ENCODE measurements around the gene DENND4A.

The DENND4A gene

DNA sequence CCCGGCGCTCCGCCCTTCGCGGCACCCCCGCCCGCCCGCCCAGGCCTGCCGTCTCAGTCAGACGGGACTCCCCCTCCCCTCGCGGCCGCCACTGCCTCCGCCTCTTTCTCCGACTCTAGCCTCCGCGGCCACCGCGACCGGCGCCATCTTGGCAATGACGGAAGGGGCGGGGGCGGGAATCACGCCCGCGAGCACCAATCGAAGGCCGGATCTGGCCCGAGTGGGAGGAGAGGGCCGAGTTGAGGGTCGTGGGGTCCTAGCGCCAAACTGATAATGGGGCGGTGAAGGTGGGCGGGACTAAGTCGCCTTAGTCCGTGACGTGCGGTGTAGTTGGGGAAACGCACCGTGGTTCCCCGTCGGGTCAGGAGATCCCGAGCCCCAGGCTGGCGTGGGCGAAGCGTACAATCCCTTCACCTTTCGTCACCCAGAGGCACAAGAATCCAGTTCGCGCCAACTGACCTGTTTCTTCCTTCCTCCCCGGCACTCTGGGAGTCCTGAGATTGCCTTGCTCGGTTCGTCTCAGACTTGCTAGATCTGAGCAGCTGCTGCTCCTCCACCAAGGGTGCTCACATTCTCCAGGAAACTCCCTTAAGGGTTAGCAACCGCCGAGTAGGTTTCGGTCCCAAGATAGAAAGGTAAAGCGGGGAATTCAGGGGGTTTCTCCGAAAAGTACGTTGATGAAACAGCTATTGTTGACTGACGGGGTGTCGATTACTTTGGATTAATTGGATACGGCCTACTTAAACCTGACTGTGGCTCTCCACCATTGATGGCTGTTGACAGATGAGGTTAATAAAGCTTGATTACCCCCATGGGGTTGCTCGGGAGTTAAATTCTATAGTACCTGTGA lies at the start of gene DENND4A:
TSS of gene DENND4A (minus strand) at position 156 of the 850 bp plus-strand sequence. CDS start 35,843 bp downstream, outside the sequence.
- peak; percentile 98 for DNase-seq (ENCODE audit: low read depth)

DNA sequence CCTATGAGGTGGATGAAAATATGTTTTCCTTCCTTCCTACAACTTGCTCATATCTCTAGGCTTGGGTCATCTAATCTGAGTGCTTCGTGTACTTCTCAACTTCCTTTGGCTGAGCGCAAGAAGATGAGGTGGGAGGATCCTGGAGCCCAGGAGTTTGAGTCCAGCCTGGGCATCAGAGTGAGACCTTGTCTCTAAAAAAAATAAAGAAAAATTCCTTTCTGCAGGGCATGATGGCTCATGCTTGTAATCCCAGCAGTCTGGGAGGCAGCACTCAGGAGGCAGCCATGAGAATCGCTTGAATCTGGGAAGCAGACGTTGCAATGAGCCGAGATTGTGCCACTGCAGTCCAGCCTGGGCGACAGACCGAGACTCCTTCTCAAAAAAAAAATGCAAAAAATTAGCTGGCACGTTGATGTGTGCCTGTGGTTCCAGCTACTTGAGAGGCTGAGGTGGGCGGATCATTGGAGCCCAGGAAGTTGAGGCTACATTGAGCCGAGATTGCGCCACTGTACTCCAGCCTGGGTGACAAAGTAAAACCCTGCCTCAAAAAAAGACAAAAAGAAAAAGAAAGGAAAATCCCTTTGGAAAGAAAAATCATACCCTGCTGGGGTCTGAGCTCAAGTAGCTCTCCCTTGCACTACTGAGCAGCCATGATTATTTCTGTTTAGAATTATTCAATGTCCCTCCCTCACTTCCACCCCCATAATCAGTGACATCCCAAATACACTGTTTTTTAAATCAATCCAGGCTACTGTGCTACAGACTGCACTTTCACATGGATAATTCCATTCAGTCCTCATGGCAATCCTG lies 49.2 kb upstream of the DENND4A start:
- DNase-seq (ENCODE audit: low read depth), result no peak

DNA sequence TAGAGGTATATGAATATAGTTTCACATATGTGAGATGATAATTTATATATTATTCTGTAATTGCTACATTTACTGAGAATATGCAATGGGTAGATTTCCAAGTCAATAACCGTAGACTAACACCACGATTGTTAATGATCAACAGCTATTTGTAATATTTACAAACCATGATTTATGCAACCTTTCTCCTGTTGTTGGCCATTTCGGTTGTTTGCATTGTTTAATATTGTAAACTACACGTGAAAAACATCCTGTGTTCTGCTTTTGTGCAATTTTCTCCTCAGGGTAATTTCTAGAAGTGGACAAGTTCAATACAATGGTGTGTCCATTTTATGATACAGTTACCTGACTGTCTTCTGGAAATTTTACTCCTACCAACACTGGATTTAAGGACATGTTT lies 47.9 kb upstream of the DENND4A start:
- DNase-seq (ENCODE audit: low read depth), result no peak

DNA sequence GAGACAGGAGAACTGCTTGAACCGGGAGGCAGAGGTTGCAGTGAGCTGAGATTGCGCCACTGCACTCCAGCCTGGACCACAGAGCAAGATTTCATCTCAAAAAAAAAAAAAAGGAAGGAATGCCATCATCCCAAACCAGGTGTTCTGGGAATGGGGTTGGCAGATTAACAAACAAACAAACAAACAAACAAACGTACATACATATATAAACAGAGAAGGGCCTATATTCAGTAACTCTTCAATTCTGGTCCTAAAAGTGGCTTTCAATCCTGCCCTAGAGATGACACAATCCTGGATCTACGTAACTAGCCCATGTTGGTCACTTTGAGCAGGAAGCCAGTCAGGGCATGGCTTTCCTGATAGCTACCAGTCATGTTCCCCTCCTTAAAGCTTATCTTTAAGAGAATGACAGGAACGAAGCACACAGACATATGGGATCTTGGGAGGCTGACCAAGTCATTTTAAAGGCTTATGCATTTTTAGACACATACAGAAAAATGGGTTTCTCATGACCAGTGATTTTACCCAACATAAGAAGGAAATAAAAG lies 47.3 kb upstream of the DENND4A start:
- DNase-seq (ENCODE audit: low read depth), result no peak

DNA sequence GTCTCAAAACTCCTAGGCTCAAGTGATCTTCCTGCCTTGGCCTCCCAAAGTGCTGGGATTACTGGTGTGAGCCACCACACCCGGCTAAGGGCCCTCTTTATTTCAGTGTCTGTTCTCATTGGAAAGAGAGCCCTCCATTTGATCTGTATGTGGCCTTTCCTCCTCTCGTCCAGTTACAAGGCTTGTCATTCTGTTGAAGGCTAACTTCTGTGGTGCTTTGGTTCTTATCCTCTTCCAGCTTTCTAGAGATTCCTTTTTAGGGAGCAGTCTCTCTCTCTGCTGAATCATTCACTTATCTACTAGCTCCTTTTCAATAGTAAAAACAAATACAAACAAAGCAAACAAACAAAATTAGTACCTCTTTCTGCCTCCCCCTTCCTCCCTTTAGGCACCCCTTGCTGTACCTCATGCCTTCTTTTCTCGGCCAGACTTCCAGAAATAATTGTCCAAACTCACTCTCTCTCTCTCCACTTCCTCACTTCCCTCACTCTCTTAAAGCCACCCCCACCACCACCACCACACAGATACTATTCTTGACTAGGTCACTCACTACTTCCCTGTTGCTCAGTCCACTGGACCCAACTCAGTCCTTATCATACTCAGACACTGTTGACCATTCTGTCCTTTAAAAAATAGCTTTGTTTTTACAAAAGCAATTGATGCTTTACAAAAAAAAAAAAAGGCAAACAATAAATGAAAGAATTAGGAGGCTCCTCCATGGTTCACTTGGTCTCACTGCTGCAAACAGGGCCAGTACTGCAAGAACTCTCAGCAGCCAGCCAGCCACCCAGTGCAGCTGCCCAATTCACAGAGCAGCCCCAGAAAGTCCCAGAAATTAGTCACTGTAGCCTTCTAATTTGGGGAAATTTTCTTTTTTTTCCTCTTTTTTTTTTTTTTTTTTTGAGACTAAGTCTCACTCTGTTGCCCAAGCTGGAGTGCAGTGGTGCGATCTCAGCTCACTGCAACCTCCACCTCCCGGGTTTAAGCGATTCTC lies 45.5 kb upstream of the DENND4A start:
- DNase-seq (ENCODE audit: low read depth), result no peak

DNA sequence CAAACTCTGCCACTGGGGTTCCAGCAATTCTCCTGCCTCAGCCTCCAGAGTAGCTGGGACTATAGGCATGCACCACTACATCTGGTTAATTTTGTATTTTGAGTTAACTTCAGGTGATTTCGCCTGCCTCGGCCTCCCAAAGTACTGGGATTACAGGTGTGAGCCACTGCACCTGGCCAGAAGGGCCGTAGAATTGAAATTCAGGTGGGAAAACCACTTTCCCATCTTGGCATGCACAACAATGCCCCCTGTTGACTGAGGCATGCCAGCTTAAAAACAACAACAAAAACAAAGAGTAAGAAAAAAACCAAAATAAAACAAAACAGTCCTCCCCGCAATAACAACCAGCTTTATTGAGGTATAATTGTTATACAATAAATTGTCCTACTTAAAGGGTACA lies 44.6 kb upstream of the DENND4A start:
- DNase-seq (ENCODE audit: low read depth), result no peak

DNA sequence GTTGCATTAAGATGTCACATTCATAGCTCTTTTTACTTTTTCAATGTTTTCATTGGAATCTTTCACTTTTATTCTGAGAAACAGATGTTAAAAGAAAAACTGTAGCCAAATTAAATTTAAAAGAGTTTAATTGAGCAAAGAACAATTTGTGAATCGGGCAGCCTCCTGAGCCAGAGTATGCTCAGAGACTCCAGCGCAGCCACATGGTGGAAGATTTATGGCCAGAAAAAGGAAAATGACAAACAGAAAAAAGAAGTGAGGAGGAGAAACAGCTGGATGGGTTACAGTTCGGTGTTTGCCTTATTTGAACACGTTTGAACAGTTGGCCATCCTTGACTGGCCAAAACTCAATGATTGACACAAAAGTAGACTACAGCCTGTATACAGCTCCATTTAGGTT lies 43.4 kb upstream of the DENND4A start:
- no peak for DNase-seq (ENCODE audit: low read depth)

DNA sequence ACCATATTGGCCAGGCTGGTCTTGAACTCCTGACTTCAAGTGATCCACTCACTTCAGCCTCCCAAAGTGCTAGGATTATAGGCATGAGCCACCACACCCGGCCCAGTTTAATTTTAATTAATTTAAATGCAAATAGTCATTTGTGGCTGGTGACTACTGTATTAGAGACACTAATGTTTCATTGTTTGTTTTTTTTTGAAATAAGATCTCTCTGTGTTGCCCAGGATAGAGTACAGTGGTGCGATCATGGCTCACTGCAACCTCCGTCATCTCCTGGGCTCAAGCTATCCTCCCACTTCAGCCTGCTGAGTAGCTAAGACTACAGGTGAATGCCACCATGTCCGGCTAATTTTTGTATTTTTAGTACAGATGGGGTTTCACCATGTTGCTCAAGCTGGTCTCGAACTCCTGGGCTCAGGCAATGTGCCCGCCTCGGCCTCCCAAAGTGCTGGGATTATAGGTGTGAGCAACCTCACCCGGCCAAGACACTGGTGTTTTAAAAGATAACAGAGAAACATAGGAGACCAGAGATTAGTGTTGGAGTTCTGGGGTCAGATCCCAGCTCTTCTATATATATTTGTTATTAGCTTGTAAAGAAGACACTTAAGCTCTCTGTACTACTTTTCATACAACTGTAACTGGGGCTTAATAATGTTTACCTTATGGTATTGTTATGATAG lies 42.6 kb upstream of the DENND4A start:
- no peak for DNase-seq (ENCODE audit: low read depth)

DNA sequence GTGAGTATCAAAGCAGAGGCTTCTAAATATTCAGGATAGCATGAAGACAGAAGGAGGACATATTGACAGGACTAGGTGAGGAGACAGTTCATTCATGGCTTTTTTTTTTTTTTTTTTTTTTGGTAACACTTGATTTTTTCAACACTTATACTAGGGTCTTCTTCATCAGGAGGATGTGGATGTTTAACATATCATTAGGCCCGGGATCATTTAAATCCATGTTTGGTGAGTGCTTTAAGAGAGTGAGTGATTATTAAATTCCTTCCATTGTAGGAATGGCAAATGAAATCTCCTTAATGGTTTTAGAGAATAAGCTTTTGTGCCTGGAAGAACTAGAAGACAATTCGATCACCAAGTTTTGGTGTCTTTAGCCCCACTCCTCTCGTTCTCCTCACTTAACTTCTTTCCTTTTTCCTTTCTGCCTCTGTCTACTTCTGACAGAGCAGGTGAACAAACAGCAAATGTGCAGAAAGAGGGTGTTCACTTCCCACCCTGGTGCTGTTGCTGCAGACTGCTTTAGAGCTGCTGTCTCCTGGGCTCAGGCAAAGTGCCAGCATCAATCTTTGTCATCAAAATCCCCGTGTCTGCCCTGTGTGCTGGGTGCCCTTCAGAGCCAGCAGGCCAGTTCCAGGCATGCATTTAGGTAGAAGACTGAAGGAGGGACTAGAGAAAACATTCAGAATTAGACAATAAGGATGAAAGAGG lies 41.6 kb upstream of the DENND4A start:
- DNase-seq (ENCODE audit: low read depth), result no peak

DNA sequence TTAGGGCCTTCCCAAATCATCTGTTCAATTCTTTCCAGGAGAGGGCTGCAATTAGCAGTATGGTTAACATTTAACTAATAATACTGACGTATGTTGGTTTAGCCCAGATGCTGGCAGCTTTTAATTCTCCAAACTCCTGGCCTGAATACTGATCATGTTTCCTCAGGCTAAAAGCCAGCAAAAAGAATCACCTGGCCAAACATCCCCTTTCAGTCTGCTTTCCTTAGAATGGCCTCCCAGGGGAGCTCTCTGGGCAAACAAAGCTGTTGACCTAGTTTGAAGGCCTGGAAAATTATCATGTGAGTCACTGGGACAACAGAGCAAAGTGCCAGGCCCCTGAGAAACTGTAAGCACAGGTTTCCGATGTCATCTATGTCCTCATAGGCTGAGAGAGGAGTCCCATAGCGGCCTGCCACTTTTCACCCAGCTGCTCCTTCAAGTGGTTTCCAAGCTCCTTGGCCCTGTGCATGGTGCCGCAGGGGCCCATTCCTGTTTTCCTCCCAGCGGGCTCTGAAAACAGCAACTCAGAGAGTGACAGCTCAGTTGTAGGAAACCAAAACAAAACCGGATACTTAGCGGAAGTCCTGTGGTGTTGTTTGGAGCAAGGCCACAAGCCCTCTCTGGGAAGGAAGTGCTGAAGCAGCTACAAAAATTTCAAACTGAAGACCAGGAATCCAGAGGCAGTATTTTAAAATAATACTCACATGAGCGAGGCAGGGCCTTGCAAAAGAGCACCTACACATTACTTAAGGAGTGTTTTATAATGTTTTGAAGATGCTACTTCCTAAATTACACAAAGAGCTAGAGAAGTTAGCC lies 40.7 kb upstream of the DENND4A start:
- peak; percentile 25 for DNase-seq (ENCODE audit: low read depth)

DNA sequence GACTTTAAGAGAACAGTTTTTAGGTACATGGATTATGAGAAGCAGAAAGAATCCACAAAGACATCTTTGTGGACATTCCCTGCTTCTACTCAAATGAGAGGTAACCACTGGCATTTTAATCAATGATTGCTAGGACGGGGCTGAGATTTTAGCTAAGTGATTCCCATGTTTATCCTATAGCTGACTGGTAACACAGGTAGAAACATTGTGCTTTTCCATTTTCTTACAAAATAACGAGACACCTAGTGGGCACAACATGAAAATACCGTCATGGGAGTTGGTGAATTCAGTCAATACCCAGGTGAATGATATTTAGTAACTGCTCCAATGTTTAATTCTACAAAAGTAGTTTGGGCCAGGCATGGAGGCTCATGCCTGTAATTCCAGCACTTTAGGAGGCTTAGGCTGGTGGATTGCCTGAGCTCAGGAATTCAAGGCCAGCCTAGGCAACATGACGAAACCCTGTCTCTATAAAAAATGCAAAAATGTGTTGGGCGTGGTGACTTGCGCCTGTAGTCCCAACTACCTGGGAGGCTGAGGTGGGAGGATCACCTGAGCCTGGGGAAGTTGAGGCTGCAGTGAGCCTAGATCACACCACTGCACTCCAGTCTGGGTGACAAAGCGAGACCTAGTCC lies 37.2 kb upstream of the DENND4A start:
- DNase-seq (ENCODE audit: low read depth), result no peak

DNA sequence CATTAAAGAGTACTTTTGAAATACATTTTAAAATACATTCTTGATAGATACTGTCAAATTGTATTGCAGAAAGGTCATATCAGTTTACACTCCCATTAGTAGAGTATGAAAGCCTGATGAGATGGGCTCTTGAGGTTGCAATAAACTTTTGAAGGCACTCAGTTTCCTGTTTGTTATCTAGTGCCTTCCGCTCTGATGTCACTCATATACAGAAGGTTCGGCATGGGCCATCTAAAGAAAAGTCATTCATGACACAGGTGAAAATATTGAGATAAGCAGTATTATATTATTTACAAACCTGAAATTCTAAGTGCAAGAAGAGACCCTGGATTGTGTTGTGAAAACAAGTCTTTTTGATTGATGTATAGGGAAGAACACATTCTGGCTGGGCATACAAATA lies 36.5 kb upstream of the DENND4A start:
- DNase-seq (ENCODE audit: low read depth), result no peak

DNA sequence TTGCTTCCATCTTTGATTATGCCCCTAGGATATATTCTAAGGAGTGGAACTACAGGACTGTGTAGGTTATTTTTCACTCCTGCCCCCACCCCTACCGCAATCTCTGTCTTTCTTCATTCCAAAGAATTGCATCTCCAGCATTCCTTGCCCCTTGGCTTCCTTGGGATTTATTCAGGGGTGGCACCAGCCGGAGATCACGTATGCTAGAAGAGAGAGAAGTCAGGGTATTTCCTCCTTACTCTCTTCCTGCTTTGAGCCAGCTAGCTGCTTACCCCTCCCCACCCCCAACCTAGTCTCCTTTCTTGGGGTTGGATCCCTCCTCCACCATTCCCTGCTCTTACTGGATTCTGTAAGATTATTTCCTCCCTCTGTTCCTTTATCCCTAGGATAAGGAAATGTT lies 35.0 kb upstream of the DENND4A start:
- no peak for DNase-seq (ENCODE audit: low read depth)

DNA sequence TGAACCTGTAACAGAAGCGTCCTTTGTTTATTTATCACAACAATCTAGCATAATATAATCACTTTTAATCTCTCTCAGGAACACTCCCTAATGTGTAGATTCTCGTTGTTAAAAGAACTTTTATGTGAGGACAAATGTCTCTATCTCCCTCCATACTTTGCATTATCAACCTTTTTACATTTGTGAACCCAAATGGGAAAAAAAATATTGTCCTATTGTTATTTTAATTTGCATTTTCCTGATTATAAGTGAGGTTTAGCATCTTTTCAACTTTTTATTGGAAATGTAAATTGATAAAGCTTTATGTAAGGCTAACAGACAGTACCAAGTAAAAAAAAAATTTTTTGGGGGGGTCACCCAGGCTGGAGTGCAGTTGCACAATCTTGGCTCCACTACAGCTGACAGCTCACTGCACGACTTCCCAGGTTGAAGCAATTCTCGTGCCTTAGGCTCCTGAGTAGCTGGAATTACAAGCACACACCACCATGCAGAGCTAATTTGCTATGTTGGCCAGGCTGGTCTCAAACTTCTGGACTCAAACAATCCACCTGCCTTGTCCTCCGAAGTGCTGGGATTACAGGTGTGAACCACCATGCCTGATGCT lies 33.0 kb upstream of the DENND4A start:
- DNase-seq (ENCODE audit: low read depth), result no peak

DNA sequence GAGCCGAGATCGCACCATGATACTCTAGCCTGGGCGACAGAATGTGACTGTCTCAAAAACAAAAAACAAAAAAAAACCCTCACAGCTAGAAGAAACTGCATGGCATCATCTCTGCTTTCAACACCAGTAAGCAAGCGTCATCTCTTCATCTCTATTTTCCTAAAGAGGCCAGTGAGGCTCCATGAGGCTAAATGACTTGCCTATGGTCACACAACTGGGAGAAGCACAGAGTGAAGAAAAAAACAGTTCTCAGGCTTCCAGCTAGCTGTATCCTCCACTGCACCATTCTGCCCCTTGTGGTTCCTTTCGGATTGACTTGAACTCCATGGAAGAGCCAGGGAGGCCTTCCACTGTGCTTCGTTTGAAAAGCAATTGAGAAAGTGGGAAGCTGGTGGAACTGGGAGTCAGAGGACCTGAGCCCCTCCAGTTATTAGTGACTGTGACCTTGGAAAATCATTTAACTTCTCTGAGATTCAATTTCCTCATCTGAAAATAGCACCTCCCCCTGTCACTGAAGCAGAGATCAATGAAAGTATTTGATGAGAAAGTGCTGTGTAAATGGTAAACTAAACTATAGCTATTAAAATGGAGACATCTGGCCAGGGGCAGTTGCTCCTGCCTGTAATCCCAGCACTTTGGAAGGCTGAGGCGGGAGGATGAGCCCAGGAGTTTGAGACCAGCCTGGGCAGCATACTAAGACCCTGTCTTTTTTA lies 32.1 kb upstream of the DENND4A start:
- no peak for DNase-seq (ENCODE audit: low read depth)

DNA sequence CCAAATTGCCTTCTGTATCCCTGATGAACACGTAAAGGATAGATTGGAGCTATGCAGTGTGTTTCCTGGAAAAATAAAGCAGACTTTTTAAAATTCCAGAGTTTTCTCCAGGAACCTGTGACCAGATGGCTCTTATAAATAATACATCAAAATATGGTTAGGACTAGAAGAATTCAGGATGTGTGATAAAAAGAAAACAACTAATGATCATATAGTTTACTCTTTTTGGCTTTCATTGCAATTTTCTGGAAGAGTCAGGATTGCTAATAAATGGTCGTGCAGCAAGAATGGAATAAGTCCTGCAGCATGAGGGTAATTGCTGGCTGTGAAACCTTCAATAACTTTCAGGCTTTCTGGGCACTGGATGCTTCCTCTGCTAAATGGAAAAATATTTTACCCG lies 30.2 kb upstream of the DENND4A start:
- DNase-seq (ENCODE audit: low read depth), result no peak

DNA sequence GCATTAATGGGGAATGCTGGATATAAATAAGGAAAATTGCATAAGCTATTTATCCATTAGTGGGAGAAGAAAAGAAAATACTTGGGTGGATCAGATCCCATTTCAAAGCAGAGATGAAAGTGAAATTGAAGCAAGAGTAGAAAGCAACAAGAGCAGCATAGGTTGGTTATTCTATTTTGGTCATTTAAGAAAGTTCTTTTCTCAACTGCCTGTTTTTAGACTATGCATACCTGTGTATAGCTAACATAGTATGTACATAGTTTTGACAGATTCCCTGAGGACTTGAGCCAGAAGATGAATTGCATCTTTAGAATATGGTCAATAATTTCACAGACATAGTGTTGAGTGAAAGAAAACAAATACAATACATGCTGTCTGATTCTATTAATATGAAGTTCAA lies 29.0 kb upstream of the DENND4A start:
- no peak for DNase-seq (ENCODE audit: low read depth)

DNA sequence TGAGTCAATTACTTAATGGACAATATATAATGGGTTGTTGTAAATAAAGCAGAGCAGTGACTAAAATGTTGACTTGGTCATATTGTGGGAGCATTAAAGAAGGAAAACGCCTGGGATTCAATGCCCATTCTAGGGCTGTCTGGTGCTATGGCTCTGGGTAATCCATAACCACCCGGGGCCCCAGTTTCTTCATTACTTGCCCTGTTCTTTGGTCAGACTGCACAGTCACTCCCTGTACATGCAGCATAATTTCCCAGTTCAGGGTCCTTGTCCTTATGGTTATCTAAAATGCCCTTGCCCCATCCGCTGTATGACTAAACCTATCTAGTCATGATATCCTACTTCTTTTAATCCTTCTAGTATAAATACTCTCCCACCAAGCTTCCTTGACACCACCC lies 27.5 kb upstream of the DENND4A start:
- DNase-seq (ENCODE audit: low read depth), result no peak

Measured in stimulated activated CD8-positive, alpha-beta memory T cell treated with anti-CD3 and anti-CD28 coated beads, Interleukin-12 subunit alpha, Interleukin-12 subunit beta, amount 100 ng/mL, for 1 hour (primary cell).